ENCODE results near the gene CMTM6.
"Not testable (repeated sequence)": the region's sequence is repeated elsewhere in the genome, so short reads cannot be mapped to it uniquely, and the experiment has no call there.

Gene CMTM6

GRCh38 chr3:32440611-32441350, 61.9 kb downstream of the CMTM6 start:
- DNase-seq: no peak

- not testable (repeated sequence) for DNase-seq
Observed at GRCh38 chr3:32439421-32439820, 63.2 kb downstream of the CMTM6 start.

GRCh38 chr3:32438596-32439344, 63.9 kb downstream of the CMTM6 start:
- no peak for DNase-seq

- peak; percentile 25 for DNase-seq
Observed at GRCh38 chr3:32437896-32438295, 64.8 kb downstream of the CMTM6 start.

- no peak for DNase-seq
Observed at GRCh38 chr3:32436816-32437189, 65.8 kb downstream of the CMTM6 start.

GRCh38 chr3:32435911-32436815, 66.5 kb downstream of the CMTM6 start:
- DNase-seq: peak; percentile 15

GRCh38 chr3:32434206-32434605, 68.4 kb downstream of the CMTM6 start:
- DNase-seq: no peak

GRCh38 chr3:32432711-32433530, 69.7 kb downstream of the CMTM6 start:
- DNase-seq: peak; percentile 22

- DNase-seq: no peak
Observed at GRCh38 chr3:32432045-32432710, 70.5 kb downstream of the CMTM6 start.

- DNase-seq: peak; percentile 28
Observed at GRCh38 chr3:32431481-32431880, 71.2 kb downstream of the CMTM6 start.
